Endothelial cell (in vitro differentiated cells): ENCODE results near the gene FAM149B1. TPM values are rescaled to one million over a fixed set of nuclear protein-coding genes. Genes with fewer than 3 reads are reported as not detected.

ENCODE experiments used
- DNase-seq: peaks from one replicate; pipeline ENCODE4 v3.0.0; 2021; ENCODE audit warnings: low spot score
- H3K27ac Mint-ChIP-seq: one replicate; pipeline ENCODE4 v1.8.0; 2021; ENCODE audit warnings: mixed read lengths, inconsistent platforms; ENCODE audit not compliant: unreplicated experiment
- H3K27me3 Mint-ChIP-seq: one replicate; pipeline ENCODE4 v1.8.0; 2021; ENCODE audit warnings: mild to moderate bottlenecking, moderate library complexity, mixed read lengths, inconsistent platforms; ENCODE audit not compliant: unreplicated experiment
- H3K36me3 Mint-ChIP-seq: one replicate; pipeline ENCODE4 v1.8.0; 2021; ENCODE audit warnings: mild to moderate bottlenecking, low read depth, mixed read lengths, inconsistent platforms; ENCODE audit not compliant: unreplicated experiment
- H3K4me1 Mint-ChIP-seq: one replicate; pipeline ENCODE4 v1.8.0; 2021; ENCODE audit warnings: mild to moderate bottlenecking, mixed read lengths, inconsistent platforms; ENCODE audit not compliant: unreplicated experiment
- H3K4me3 Mint-ChIP-seq: one replicate; pipeline ENCODE4 v1.8.0; 2021; ENCODE audit warnings: mild to moderate bottlenecking, mixed read lengths, inconsistent platforms; ENCODE audit not compliant: unreplicated experiment
- H3K9me3 Mint-ChIP-seq: one replicate; pipeline ENCODE4 v1.8.0; 2021; ENCODE audit warnings: mixed read lengths, inconsistent platforms; ENCODE audit not compliant: unreplicated experiment
- total RNA-seq: library from RNA; stranded (reverse); fragmentation: NEBNext Ultra II Directional; extraction: Animal tissue kit (Norgen Biotek cat#: 25700); gene quantifications from one replicate; pipeline ENCODE4 v1.2.1, GENCODE V29; 2021; ENCODE audit not compliant: unreplicated experiment
- TF ChIP-seq, protein P1 (sequence below): fragments of 200-600 bp; sonication (generic); IDR thresholded peaks from one replicate; pipeline ENCODE4 v1.5.0; 2021; ENCODE audit warnings: antibody characterized with exemption; ENCODE audit not compliant: unreplicated experiment

The FAM149B1 gene
- total RNA-seq, 1 donor from 2014 or later, result 24.8 TPM

- DNase-seq, result no peak
- H3K9me3 Mint-ChIP-seq, result peaks cover 6% of the 10 kb centered on the region
- TF ChIP-seq, protein P1, sequence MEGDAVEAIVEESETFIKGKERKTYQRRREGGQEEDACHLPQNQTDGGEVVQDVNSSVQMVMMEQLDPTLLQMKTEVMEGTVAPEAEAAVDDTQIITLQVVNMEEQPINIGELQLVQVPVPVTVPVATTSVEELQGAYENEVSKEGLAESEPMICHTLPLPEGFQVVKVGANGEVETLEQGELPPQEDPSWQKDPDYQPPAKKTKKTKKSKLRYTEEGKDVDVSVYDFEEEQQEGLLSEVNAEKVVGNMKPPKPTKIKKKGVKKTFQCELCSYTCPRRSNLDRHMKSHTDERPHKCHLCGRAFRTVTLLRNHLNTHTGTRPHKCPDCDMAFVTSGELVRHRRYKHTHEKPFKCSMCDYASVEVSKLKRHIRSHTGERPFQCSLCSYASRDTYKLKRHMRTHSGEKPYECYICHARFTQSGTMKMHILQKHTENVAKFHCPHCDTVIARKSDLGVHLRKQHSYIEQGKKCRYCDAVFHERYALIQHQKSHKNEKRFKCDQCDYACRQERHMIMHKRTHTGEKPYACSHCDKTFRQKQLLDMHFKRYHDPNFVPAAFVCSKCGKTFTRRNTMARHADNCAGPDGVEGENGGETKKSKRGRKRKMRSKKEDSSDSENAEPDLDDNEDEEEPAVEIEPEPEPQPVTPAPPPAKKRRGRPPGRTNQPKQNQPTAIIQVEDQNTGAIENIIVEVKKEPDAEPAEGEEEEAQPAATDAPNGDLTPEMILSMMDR, result no peak
- H3K4me1 Mint-ChIP-seq, result no peaks in the 10 kb centered on the region
- peaks cover 30% of the 10 kb centered on the region for H3K36me3 Mint-ChIP-seq
- H3K27ac Mint-ChIP-seq, result no peak overlapping the region
- peaks cover 3% of the 10 kb centered on the region for H3K27me3 Mint-ChIP-seq
- H3K4me3 Mint-ChIP-seq, result no peak overlapping the region
Observed at GRCh38 chr10:73209705-73210104, 41.8 kb downstream of the FAM149B1 start.

DNA sequence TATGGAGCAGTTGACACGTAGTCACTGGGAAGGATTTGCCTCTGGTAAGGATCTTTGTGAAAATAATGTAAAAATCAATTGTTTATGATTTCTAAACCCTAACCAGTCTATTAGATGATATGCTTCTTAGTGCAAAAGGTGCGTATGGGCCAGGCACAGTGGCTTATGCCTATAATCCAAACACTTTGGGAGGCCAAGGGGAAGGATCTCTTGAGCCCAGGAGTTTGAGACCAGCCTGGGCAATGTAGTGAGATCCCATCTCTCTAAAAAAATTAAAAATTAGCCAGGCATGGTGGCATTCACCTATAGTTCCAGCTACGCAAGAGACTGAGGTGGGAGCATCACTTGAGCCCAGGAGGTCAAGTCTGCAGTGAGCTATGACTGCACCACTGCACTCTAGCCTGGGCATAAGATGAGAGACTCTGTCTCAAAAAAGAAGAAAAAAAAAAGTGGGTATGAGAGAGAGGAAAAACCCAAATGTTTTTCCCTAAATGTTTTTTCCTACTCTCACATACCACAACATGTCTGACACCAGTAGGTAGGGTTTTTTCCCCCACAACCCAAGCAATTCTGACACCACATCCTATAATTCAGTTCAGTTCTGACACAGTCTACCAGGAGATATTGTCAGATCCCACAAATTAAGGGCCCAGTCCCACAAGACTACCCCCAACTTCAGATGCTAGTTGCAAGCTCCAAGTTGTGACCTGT is 42.6 kb downstream of the FAM149B1 start:
- no peaks in the 10 kb centered on the region for H3K27me3 Mint-ChIP-seq
- H3K4me3 Mint-ChIP-seq, result no peak overlapping the region
- no peak overlapping the region for H3K27ac Mint-ChIP-seq
- peaks cover 25% of the 10 kb centered on the region for H3K36me3 Mint-ChIP-seq
- peaks cover 6% of the 10 kb centered on the region for H3K9me3 Mint-ChIP-seq
- H3K4me1 Mint-ChIP-seq, result no peaks in the 10 kb centered on the region
- TF ChIP-seq, protein P1, result no peak
- DNase-seq, result no peak

DNA sequence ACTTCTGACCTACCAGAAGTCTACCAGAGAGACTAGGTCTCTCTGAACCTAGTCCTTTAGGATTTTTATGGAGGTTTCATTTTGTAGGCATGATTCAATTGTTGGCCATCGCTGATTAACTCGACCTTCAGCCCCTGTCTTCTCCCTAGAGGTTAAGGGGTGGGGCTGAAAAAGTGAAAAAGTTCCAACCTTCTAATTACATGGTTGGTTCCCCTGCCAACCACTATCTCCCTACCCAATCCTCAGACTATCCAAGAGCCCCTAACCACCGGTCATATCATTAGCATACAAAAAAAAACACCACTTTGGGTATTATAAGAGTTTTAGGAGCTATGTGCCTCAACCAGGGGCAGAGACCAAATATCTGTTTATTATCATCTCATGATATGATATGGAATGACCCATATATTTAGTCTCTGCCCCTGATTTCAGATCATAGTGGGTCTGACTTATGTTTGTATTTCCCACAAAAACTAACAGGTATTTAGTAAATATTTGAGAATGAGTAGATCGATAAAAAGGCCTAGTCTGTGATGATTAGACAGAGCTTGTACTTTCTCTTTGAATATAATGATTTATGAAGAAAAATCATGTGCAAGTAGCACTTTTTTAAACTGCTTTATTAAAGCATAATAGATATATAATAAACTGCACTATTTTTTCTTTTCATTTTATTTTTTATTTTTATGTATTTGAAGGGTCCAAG is 43.3 kb downstream of the FAM149B1 start:
- H3K4me1 Mint-ChIP-seq, result no peaks in the 10 kb centered on the region
- H3K36me3 Mint-ChIP-seq, result peaks cover 19% of the 10 kb centered on the region

DNA sequence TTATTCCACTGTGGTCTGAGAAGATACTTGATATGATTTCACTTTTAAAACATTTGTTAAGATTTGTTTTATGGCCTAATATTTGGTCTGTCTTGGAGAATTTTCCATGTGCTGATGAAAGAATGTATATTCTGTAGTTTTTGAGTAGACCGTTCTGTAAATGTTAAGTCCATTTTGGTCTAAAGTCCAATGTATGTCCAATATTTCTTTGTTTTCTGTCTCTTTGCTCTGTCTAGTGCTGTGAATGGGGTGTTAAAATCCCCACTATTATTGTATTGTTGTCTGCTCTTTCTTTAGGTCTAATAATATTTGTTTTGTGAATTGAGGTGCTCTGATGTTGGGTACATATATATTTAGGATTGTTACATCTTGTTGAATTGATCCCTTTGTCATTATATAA is 47.8 kb downstream of the FAM149B1 start:
- TF ChIP-seq, protein P1, result no peak
- no peak overlapping the region for H3K4me3 Mint-ChIP-seq
- peaks cover 1% of the 10 kb centered on the region for H3K27me3 Mint-ChIP-seq
- no peak for DNase-seq
- H3K9me3 Mint-ChIP-seq, result no peaks in the 10 kb centered on the region
- H3K4me1 Mint-ChIP-seq, result no peaks in the 10 kb centered on the region
- no peak overlapping the region for H3K27ac Mint-ChIP-seq
- H3K36me3 Mint-ChIP-seq, result peaks cover 12% of the 10 kb centered on the region

More for the DNA sequence above, 43.3 kb downstream of the FAM149B1 start:
- H3K4me3 Mint-ChIP-seq, result no peak overlapping the region
- no peaks in the 10 kb centered on the region for H3K27me3 Mint-ChIP-seq
- no peaks in the 10 kb centered on the region for H3K9me3 Mint-ChIP-seq
- TF ChIP-seq, protein P1, result no peak
- H3K27ac Mint-ChIP-seq, result no peak overlapping the region
- no peak for DNase-seq

DNA sequence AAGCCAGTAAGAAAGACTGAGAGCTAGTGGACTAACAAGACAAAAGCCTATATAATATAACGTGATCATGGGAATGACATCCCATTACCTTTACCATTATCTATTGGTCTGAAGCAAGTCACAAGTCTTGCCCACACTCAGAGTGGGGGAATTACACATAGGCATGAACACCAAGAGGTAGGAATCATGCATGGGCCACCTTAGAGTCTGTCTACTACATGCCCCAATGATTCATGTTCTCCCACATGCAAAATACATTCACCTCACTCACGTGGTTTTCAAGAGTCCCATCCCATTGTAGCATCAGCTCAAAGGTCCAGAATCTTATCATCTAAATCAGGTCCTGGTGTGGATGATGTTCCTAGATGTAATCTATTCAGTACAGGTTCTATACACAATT is 49.7 kb downstream of the FAM149B1 start:
- Mint-ChIP-seq H3K27ac (no peak overlapping the region), H3K4me3 (no peak overlapping the region), H3K27me3 (peaks cover 1% of the 10 kb centered on the region), H3K9me3 (no peaks in the 10 kb centered on the region), H3K36me3 (peaks cover 12% of the 10 kb centered on the region), H3K4me1 (no peaks in the 10 kb centered on the region)
- TF ChIP-seq, protein P1, result no peak
- no peak for DNase-seq
